Esophagus squamous epithelium (tissue), 5 donors: Measurements from ENCODE around the gene MXI1. TPM values are rescaled to one million over a fixed set of nuclear protein-coding genes. Genes with fewer than 3 reads are reported as not detected.

Experiments used
- DNase-seq: peaks from one replicate; lab custom pipeline; 2025; lab: John Stamatoyannopoulos, UW
- H3K27ac ChIP-seq, 4 donors: fragments of 200-600 bp; sonication (generic); one replicate each; pipeline ENCODE4 v1.5.1; 2016 to 2019; ENCODE audit warnings: mild to moderate bottlenecking in 1 of 4
- H3K27me3 ChIP-seq, 4 donors: fragments of 200-600 bp; sonication (generic); 1 replicate in 3 of 4; 2 replicates in 1 of 4; pipeline versions ENCODE4 v1.5.1 to v1.6.0; 2017 to 2021; ENCODE audit warnings: antibody characterized with exemption in 1 of 4
- H3K36me3 ChIP-seq, 3 donors: fragments of 200-600 bp; sonication (generic); one replicate each; pipeline ENCODE4 v1.5.1; 2016 to 2019
- H3K4me1 ChIP-seq, 3 donors: fragments of 200-600 bp; sonication (generic); one replicate each; pipeline ENCODE4 v1.5.1; 2017 to 2019
- H3K4me3 ChIP-seq, 4 donors: fragments of 200-600 bp; sonication (generic); 1 replicate in 3 of 4; 2 replicates in 1 of 4; pipeline ENCODE4 v1.5.1; 2016 to 2019; ENCODE audit warnings: mild to moderate bottlenecking in 2 of 4, moderate library complexity in 1 of 4
- H3K9me3 ChIP-seq, 3 donors: fragments of 200-600 bp; sonication (generic); one replicate each; pipeline ENCODE4 v1.5.1; 2016 to 2019
- CTCF ChIP-seq, 6 experiments: fragments of 450-650 bp in 4 of 6; fragments of 200-600 bp in 2 of 6; sonication (generic) in 2 of 6; IDR thresholded peaks; one replicate each; pipeline ENCODE4 v1.5.1; 2016 to 2019; ENCODE audit warnings: antibody characterized with exemption in 6 of 6, mild to moderate bottlenecking in 4 of 6, moderate library complexity in 4 of 6
- POLR2A ChIP-seq, 4 donors: fragments of 450-650 bp; IDR thresholded peaks; one replicate each; pipeline ENCODE4 v1.6.1; 2017; ENCODE audit warnings: antibody characterized with exemption in 4 of 4, mild to moderate bottlenecking in 4 of 4, moderate library complexity in 3 of 4
- WGBS, 2 donors: methylation state at CpG; one replicate each; pipeline ENCODE4 v1.1.5; 2018; 5-methylcytosine and 5-hydroxymethylcytosine counted together
- intact Hi-C: fragments of 100-400 bp; cut with DNase I; formaldehyde crosslinking; loops from one replicate; pipeline ENCODE4 v1.15.0; 2022
- total RNA-seq, 4 donors: library from RNA; depleted of rRNA; stranded (reverse); fragments of >200 nt; gene quantifications; one replicate each; pipeline ENCODE4 v1.1.0, GENCODE V29; 2016
- donor health status: DM: yes; HTN: yes; CAD: no.

MXI1 gene
- total RNA-seq, 4 donors from 2014 or later: 16.0 to 53.2 (median 35.0) TPM

GRCh38 chr10:110229155-110229554, 21.8 kb downstream of the MXI1 start:
- intact Hi-C loops: loop anchor here (10.0 kb wide), 1 partner anchor 46 kb away; no protein-coding TSS in a partner anchor
- no peak overlapping the region for H3K27ac ChIP-seq
- peaks cover 0 to 43% (median 0%) of the 10 kb centered on the region in 3 donors for H3K36me3 ChIP-seq
- H3K9me3 ChIP-seq: no peaks in the 10 kb centered on the region
- no peak for TF ChIP-seq POLR2A (IDR thresholded peaks at IDR 0.05)
- TF ChIP-seq CTCF (IDR thresholded peaks at IDR 0.05): no peak
- H3K27me3 ChIP-seq: no peaks in the 10 kb centered on the region
- no peak overlapping the region for H3K4me3 ChIP-seq
- DNase-seq: no peak
- whole genome bisulfite sequencing, 2 donors: 94 to 95% methylated on average over 1 of the region's 1 CpG
- peaks cover 8 to 44% (median 10%) of the 10 kb centered on the region in 3 donors for H3K4me1 ChIP-seq

GRCh38 chr10:110233846-110234245, 26.4 kb downstream of the MXI1 start:
- WGBS, 2 donors: 33 to 38% methylated on average over 1 of the region's 1 CpG
- TF ChIP-seq POLR2A (IDR thresholded peaks at IDR 0.05): no peak
- no peak for TF ChIP-seq CTCF (IDR thresholded peaks at IDR 0.05)
- Histone ChIP-seq H3K4me3 (no peak overlapping the region), H3K27me3 (no peaks in the 10 kb centered on the region), H3K4me1 (peaks cover 0 to 22% (median 0%) of the 10 kb centered on the region in 3 donors), H3K9me3 (no peaks in the 10 kb centered on the region), H3K36me3 (peaks cover 0 to 59% (median 0%) of the 10 kb centered on the region in 3 donors), H3K27ac (no peak overlapping the region)
- no peak for DNase-seq
- intact Hi-C loops: no loop called here

GRCh38 chr10:110237894-110238480, 30.6 kb downstream of the MXI1 start:
- intact Hi-C loops: no loop called here

GRCh38 chr10:110239892-110240291, 32.5 kb downstream of the MXI1 start:
- DNase-seq: no peak
- H3K27me3 ChIP-seq: no peaks in the 10 kb centered on the region
- H3K4me1 ChIP-seq: peaks cover 0 to 16% (median 0%) of the 10 kb centered on the region in 3 donors
- no peak overlapping the region for H3K4me3 ChIP-seq
- peaks cover 0 to 24% (median 0%) of the 10 kb centered on the region in 3 donors for H3K36me3 ChIP-seq
- intact Hi-C loops: no loop called here
- no peak for TF ChIP-seq CTCF (IDR thresholded peaks at IDR 0.05)
- TF ChIP-seq POLR2A (IDR thresholded peaks at IDR 0.05): no peak
- no peaks in the 10 kb centered on the region for H3K9me3 ChIP-seq
- H3K27ac ChIP-seq: no peak overlapping the region

More at GRCh38 chr10:110237894-110238480, 30.6 kb downstream of the MXI1 start:
- no peaks in the 10 kb centered on the region for H3K27me3 ChIP-seq
- no peak for DNase-seq
- peaks cover 0 to 24% (median 0%) of the 10 kb centered on the region in 3 donors for H3K36me3 ChIP-seq
- 91% methylated on average over 2 of the region's 2 CpGs for WGBS, 2 donors
- H3K4me1 ChIP-seq: peaks cover 0 to 19% (median 0%) of the 10 kb centered on the region in 3 donors
- no peak overlapping the region for H3K27ac ChIP-seq
- no peaks in the 10 kb centered on the region for H3K9me3 ChIP-seq
- H3K4me3 ChIP-seq: no peak overlapping the region
- TF ChIP-seq CTCF (IDR thresholded peaks at IDR 0.05): no peak
- no peak for TF ChIP-seq POLR2A (IDR thresholded peaks at IDR 0.05)

- H3K4me1 ChIP-seq: peaks cover 0 to 16% (median 0%) of the 10 kb centered on the region in 3 donors
- no peak for DNase-seq
- no peaks in the 10 kb centered on the region for H3K9me3 ChIP-seq
- WGBS, 2 donors: 77 to 86% methylated on average over 3 of the region's 3 CpGs
- H3K27ac ChIP-seq: no peak overlapping the region
- no peak overlapping the region for H3K4me3 ChIP-seq
- H3K36me3 ChIP-seq: peaks cover 0 to 36% (median 0%) of the 10 kb centered on the region in 3 donors
- no peak for TF ChIP-seq POLR2A (IDR thresholded peaks at IDR 0.05)
- intact Hi-C loops: no loop called here
- no peaks in the 10 kb centered on the region for H3K27me3 ChIP-seq
These were observed 34.0 kb downstream of the MXI1 start for GRCh38 chr10:110241407-110241806.
